HG03460 (cell line): Measurements from ENCODE around the gene AGMO.

Source experiments
- ATAC-seq: cut with Tn5 transposase; IDR thresholded peaks from one replicate; pipeline ENCODE4 v1.9.1; 2021; ENCODE audit not compliant: unreplicated experiment

The AGMO gene

DNA sequence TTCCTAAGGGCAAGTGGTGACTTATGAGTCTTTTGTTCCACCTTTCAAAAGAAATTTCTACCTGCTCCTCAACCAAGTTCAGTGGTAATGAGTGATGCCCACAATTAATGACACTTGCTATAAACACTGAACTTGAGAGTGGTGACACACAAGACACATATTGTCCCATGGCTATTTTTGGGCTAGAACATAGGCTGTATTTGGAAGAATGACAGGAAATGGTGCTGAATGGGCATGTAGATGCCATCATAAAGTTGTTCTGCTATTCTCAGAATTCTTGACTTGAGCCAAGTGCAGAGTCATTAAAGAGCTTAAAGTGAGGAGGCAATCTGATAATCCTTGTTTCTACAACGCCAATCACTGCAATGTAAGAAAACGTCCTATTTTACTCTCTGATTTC lies 313.3 kb downstream of the AGMO start:
- no peak for ATAC-seq

DNA sequence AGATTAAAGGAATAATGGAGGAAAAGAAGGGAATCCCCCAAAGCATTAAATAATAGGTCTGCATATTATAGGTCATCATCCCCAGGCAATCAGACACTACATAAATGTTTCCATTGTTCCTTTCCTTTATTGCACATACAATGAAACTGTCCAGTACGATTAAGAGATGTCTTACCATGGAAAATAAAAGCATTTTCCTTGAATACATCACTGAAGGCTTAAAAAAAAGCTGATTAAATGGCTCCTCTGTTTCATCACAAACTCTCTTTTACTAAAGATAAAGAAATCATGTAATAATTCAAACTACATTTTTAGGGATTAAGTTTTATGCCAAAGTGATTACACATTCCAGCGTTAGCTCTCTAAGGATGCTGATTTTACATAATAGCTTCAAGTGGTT lies 316.0 kb downstream of the AGMO start:
- no peak for ATAC-seq

DNA sequence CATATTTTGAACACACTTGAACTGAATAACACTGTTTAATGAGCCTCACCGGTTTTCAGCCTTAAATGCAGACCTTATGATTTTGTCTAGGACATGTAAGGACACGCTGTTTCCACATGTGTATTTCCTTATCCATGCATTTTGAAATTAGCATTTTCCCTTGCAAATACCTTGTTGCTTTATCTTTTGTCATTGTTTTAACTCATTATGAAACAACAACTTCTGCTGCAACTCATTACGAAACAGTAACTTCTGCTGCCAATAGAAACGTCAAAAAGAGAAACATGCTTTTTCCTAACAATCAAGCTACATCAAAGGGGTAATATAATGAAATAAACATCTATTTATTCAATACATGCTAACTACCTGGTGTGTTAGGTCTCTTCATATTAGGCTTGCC lies 322.0 kb downstream of the AGMO start:
- no peak for ATAC-seq

DNA sequence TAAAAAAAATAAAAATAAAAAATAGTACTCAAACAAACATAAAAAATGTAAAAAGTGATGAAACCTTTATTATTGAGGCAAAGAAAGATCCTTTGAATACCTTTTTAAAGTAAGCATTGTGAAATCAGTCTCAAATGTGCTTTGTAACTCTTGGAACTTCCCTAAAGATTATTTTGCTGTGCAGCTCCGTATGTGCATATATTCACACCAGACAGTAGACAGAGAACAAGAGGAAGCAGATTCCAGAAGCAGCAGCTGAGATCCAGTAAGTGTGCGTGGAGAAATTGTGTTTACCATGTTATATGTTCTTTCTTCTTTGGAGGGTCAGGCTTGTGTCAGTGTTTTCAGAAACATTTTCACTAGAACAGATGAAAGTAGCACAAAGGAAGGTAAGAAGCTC lies 324.9 kb downstream of the AGMO start:
- ATAC-seq = no peak

DNA sequence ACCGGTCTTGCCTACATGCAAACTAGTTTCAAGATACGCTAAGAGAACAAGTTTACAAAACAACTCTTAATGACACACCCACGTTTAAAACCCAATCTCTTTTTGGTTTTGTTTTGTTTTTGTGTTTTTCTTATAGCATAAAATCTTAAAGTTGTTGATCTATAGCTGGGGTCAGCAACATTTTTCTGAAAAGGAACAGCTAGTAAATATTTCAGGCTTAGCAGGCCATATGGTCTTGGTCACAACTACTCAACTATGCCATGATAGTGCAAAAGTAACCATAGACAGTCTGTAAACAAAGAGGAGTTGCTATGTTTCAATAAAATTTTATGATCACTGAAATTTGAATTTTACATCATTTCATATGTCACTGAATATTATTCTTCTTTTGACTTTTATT lies 327.4 kb downstream of the AGMO start:
- ATAC-seq = no peak

DNA sequence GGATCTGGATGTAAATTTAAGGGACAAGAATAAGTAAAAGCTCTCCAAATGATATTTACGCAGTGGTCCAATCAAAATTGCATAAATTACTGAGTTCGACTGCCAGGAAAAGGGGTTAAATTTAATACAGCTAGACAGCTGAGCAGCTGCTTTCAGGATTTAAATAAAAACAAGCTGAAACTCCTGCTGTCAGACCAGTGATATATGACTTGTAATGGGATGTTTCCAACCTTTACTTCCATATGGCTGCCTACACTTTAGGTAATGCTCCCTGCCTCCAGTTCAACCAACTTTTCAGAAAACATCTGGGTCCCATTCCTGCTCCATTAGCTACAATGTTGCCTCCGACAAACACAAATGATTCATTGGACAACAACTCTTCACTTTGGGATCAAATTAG lies 333.0 kb downstream of the AGMO start:
- ATAC-seq = no peak

DNA sequence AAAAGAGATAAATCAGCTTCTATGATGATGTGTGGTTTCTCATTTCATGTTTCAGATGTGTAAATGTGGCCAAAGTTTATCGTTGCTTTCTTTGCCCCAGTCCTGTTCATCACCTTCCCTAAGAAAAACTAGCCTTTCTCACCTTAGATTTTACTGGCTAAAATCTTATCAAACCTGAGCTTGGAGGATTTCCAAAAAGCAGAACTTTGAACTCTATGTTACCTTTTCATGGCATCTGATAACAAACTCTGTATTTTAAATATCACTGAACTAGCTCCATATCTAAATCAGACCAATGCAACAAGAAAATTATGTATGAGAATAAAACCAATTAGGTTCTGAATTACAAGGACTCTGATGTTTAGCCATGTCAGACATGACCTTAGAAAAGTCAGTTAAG lies 335.8 kb downstream of the AGMO start:
- ATAC-seq = no peak

DNA sequence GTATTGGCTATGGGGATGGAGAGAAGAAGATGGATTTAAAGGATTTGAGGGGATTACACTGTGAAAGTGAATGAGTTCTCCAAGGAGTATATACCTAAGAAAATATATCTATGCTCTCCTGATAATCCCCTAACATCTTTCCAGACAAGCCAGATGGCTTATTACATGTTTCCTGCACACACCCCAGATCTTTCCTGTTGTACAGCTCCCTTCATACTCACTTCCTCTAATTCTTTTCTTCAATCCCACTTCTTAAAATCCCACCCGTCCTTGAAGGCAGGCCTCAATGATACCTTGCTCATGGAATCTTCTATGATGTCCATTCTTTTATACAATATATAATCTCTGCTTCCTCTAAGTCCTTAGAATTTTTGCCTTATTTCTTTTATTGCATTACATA lies 342.1 kb downstream of the AGMO start:
- no peak for ATAC-seq

DNA sequence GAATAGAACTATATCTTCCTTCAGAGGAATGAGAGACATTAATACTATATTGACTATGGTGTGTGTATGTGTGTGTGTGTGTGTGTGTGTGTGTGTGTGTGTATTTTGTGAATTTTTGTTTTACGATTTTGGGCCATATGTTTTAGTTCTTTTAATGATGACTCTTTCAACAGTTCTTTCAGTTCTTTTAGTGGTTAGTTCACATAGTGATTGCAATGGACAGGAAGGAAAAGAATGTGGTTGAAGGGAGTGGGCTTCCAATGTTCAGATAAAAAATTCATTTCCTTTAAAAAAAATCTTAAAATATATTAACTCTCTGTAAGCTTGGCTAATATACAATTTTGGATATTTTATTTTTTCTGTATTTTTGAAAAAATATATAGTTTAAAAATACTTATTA lies 343.6 kb downstream of the AGMO start:
- no peak for ATAC-seq

DNA sequence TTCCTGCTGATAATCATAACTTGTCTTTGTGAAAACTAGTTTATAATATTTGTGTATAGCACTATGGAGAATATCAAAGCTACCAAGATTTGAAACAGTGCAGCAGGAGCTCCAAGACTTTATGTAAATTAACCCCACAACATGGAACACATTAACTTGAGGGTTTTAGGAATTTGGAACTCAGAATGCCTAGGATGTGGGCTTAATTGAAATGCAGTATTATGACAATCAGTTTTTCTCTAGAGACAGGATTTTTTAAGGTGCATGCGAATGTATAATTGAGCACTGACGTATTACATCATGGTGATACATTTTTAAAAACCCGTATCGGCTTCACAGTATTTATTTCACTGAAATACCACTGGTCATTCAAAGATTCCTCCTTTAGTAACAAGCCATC lies 346.2 kb downstream of the AGMO start:
- no peak for ATAC-seq

DNA sequence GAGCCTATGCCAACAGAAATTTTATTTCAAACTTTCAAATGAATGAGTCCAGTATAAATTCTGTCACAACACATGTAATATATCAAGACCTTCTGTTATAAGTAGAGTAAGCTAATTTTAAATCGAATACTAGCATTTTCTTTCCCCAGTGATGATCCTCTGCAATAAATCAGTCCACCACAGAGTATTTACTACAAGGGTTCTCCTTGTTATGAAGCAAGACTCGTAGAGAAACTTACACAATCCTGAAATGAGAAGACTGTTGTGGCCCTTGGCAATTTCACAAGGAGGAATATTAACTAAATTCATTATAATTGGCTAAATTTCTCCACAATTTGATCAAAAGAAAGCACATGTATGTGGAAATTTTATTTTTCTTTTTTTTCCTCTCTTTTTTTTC lies 346.8 kb downstream of the AGMO start:
- no peak for ATAC-seq

DNA sequence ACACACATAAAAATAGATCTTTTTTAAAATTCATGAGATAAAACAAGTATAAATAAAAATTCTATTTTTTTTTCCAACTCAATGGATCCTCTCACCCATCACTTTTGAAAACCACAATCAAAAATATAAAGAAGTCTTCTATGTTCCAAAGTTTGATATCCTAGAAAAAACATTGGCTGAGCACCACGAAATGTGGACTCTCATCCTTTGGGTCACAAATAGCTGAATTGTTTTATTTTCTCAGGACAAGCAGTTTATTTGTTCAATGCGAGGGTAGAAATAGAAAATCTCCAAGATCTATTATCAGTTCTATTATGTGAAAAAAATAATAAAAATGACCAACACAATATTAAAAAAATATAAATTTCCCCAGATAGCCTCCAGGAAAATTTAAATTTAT lies 348.7 kb downstream of the AGMO start:
- ATAC-seq = no peak

DNA sequence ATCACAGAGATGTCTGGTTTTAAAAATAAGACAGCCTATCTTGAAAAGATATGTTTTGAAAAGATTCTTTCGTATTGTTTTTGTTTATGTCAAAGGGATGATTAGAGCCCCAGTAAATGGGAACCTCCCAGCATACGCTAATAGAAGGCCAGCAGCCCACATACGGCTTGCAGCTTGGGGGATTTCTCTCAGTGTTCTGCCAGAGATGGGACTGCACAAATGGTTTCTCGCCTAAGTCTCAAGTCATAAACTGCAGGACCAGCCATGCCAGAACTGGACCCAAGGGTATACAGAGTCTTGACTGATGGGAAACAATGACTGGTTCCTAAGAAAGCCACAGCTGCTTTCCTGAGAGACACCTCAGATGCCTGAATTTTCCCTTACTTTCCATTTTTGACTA lies 352.4 kb downstream of the AGMO start:
- ATAC-seq = no peak

DNA sequence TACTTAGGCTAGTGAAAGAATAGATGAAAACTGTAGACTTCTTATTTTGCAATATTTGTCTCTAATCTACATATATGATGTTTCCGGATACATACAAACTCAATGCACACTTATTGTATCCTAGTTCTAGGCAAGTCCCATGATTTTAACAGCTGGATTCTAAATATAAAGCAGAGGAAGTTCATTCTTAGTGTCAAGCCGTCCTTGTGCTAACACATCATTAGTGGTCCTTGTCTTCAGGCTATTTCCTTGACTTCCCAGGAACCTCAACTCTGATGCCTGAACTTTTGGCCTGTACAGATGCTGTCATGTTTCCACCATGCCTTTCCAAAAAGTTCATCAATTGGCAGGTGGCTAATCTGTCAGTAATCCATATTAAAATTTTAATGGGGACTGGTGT lies 357.4 kb downstream of the AGMO start:
- ATAC-seq = no peak

DNA sequence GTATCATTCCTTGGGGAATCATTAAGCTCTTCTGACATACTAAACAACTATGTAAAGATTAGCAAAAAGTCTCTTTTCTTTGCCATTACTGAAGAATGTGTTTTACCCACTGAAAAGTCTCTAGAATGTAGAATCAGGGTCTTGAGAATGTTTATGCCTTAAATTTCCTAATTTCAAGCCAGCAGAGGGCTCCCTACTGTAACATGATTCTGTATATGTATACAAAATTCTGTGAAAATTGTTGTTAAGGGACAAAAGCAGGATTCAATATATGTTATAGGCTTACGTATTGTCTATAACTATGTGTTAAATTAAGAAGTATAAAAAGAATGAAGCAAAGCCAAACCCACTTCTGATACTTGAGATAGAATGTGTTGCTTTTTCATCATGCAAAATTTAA lies 362.3 kb downstream of the AGMO start:
- ATAC-seq = no peak

DNA sequence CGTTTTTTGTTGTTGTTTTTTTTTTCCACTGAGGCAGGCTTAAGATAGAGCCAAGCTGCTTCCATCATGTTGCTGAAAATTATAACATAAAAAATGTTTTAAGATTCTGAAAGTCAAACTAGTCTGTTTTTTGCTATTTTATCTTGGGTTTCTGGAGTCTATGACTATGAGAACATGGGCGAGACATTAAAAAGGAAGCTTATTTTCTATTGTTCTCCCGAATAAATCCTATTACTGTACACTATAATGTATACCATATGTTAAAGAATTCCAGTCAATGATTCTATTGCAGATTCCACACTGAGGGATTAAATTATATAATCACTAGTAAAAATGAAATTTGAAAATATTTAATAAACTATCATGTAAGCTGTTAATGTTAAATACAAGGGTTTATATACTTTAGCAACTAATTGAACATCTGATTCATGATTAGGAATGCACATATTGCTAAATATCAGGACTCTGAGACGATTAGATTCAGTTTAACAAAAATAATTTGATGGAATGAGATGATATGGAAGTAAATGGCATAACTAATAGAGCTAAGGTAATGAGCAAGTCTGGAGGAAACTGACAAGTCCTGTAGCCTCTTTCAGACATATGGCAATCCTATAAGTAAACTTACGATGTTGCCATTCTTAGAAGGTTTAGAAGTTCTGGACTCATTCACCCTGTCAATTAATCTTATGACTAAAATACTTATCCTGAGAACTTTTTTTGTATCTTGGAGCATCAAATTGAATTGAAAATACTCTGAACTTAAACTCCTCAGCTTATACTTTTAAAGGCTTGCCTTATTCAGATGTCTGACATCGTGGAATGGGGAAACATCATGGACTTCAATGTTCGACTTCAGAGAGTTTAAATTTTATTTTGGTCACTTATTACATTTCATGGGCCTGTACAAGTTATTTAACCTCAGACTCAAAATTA lies 364.5 kb downstream of the AGMO start:
- no peak for ATAC-seq

DNA sequence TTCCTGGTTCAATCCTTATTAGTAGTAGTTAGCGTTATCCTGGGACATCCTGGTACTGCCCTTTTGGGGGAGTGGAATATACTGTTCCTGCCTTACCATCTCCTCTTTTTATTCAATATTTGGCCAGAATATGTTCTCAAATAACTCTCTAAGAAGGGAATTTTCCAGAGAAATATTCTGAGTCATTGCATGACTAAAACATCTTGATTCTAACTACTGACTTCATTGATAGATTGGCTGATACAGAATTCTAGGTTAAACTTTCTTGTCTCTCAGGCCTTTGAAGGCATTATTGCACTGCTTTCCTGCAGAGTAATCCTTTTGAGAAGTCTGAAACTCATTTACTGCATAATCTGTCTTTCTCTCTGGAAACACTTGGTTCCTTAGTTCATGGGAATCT lies 383.8 kb downstream of the AGMO start:
- ATAC-seq = no peak

DNA sequence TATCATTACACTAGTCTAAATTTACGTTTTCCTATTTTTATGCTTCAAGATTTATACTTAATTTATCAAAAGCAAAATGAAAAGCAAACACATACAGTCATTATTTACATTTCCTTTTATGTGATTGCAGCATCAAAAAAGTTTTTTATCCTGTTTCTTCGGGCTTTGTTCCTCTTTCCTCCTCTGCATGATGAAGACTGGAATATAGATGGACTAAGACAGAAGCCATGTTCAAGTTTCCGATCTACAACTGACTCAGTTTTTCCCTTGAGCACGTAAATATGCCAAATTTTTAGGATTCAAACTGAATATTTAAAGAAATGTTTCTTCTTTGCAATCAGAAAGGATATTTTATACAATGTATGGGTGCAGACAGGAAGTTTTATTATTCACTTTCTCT lies 385.7 kb downstream of the AGMO start:
- ATAC-seq = no peak

DNA sequence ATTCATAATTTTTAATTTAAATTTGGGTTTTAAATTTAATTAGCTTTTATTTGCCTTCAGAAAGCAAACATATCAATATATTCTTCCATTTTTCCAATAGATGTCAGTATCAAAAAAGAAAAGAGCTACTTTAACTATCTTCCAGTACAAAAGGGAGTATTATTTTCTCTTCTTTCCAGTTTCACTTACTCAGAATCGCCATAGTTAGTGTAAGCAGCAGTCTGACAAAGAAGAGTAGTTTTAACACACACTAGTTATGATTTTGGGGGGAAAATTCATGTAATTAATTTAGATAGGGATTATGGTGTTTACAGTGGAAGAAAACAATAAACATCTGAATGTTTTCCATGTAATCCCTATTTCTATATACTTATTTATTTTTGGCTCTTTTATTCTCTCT lies 386.7 kb downstream of the AGMO start:
- ATAC-seq = no peak

DNA sequence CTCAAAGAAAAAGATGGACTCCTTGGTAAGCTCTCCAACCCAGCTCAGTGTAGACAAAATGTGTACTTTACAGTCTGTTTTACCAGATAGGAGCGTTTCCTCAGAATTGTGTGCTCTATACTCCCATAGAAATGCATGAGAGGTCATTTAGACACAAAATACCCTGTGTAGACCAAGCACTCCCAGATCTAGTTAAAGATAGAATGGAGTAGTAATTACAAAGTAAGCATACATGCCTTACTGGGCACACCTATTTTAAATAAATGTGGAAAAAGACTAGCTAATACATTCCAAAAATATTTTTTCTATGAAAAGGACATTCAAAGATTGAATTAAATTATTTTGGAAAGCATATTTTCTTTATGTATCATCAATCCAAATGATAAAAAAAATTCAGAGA lies 387.3 kb downstream of the AGMO start:
- no peak for ATAC-seq

DNA sequence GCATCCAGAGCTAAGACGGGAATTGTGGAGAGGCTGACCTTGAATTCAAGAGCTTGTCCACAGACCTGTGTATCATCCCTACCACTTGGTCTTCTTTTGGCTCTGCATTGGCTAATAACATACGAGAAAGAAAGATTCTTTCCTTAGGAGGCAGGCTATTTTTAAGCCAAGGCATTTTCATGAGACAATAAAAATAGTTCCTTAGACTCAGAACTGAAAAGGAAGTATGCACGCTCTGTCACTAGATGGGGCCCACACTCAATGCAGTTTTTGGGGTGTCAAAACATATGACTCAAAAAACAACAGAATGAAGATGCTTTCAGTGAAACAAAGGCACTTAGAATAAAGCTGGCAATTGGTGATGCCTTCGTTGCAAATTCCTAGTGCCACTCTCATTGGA lies 393.3 kb downstream of the AGMO start:
- no peak for ATAC-seq

DNA sequence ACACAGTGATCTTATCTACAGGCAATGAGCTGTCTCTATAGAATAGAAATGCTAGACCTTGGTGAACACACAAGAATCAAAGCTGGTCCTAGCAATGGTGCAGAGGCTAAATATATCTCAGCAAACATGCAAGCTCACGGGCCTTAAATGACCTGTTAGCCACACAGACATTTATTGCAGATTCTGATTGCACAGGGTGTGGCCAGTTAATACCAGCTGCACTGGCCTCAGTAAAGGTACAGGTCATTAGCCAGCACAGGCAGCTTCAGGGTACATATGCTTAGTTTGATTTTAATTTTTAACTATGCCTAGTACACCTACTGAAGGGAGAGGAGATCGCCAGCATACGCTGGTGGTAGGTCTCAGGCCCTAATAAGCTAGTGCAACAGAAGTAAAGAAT lies 393.9 kb downstream of the AGMO start:
- ATAC-seq = no peak

DNA sequence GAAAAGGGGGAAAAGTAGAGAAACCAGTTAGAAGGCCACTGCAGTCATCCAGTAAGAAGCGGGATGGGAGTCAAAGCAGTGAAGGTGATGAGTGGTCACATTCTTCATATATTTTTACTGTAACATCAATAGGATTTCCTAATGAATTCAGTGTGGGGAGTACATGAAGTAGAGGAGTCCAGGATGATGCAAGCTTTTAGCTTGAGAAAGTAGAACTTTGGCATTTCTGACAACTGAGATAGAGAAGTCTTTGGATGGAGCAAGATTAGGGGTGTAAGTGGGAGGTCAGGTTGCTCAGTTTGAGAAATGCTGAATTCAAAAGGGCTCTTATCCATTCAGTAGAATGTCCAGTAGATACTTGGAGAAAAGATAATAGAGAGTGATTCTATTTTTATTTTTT lies 395.2 kb downstream of the AGMO start:
- no peak for ATAC-seq
